GM12878 (cell line): ENCODE data around the gene SGIP1. TPM values are rescaled to one million over a fixed set of nuclear protein-coding genes. Genes with fewer than 3 reads are reported as not detected.

Experiments used
- ATAC-seq: fragments of 200-7000 bp; cut with Tn5 transposase; 3 replicates; pipeline ENCODE4 v1.9.1; 2020; ENCODE audit warnings: mild to moderate bottlenecking, moderate library complexity
- BruUV-seq: library from RNA; stranded (reverse); fragments of 400-500 nt; replicated peaks from 2 replicates; lab custom pipeline; 2021; lab: Mats Ljungman, UMichigan
- CTCF ChIA-PET: fragments of 300-600 bp; sonication (Branson Sonifier 250); formaldehyde crosslinking; extraction: SDS; loops from one replicate; lab custom pipeline; 2021; ENCODE audit warnings: inconsistent platforms; lab: Yijun Ruan, JAX
- POLR2A ChIA-PET: fragments of 350-600 bp; formaldehyde crosslinking; extraction: SDS; loops from one replicate; lab custom pipeline; 2021; ENCODE audit warnings: inconsistent platforms; lab: Charles Lee
- RAD21 ChIA-PET: fragments of 300-600 bp; sonication (Branson Sonifier 250); formaldehyde crosslinking; loops from one replicate; lab custom pipeline; 2023; ENCODE audit warnings: antibody characterized with exemption; ENCODE audit not compliant: unreplicated experiment; lab: Charles Lee
- SMC1A ChIA-PET: fragments of 300-600 bp; sonication (Branson Sonifier 250); formaldehyde crosslinking; loops from one replicate; lab custom pipeline; 2023; ENCODE audit not compliant: unreplicated experiment, uncharacterized antibody; lab: Charles Lee
- DNase-seq: peaks from one replicate; pipeline ENCODE4 v3.0.0-alpha.2; 2011; ENCODE audit warnings: low read depth, low spot score
- FAIRE-seq: peaks from 3 replicates; lab custom pipeline; 2011; peaks lifted over from hg19 to GRCh38; lab: Jason Lieb, UNC
- H2AFZ ChIP-seq: 2 replicates; pipeline ENCODE4 v1.6.0; 2011; ENCODE audit warnings: low read depth, low read length, control low read depth; ENCODE audit not compliant: control insufficient read depth
- H3K27ac ChIP-seq: 2 replicates; pipeline ENCODE4 v1.5.1; 2011; ENCODE audit warnings: control low read depth; ENCODE audit not compliant: control insufficient read depth, insufficient read depth
- H3K27me3 ChIP-seq, 2 experiments: replicated peaks in 1 of 2; 2 replicates each; pipeline versions ENCODE4 v1.6.0 to v1.6.1; 2011; ENCODE audit warnings: low read length in 1 of 2; ENCODE audit not compliant: control insufficient read depth in 2 of 2, insufficient read depth in 2 of 2
- H3K36me3 ChIP-seq, 2 experiments: 2 replicates each; pipeline ENCODE4 v1.5.1; 2011; ENCODE audit warnings: low read length in 1 of 2; ENCODE audit not compliant: control insufficient read depth in 2 of 2, insufficient read depth in 2 of 2
- H3K4me1 ChIP-seq: 2 replicates; pipeline ENCODE4 v1.6.1; 2011; ENCODE audit warnings: mild to moderate bottlenecking, low read length, moderate library complexity, mixed read lengths; ENCODE audit not compliant: control insufficient read depth, insufficient read depth
- H3K4me2 ChIP-seq: 2 replicates; pipeline ENCODE4 v1.6.0; 2011; ENCODE audit warnings: control low read depth; ENCODE audit not compliant: control insufficient read depth, insufficient read depth
- H3K4me3 ChIP-seq: fragments of 200-600 bp; sonication (generic); 2 replicates; pipeline ENCODE4 v1.5.1; 2016
- H3K79me2 ChIP-seq: 2 replicates; pipeline ENCODE4 v1.6.0; 2011; ENCODE audit warnings: low read length; ENCODE audit not compliant: control insufficient read depth, insufficient read depth
- H3K9ac ChIP-seq: 2 replicates; pipeline ENCODE4 v1.8.0; 2011; ENCODE audit warnings: low read length, control low read depth, mixed read lengths; ENCODE audit not compliant: control insufficient read depth, insufficient read depth
- H3K9me3 ChIP-seq: replicated peaks from 3 replicates; pipeline ENCODE4 v1.5.1; 2011; ENCODE audit warnings: mild to moderate bottlenecking, low read length; ENCODE audit not compliant: control insufficient read depth, insufficient read depth
- H4K20me1 ChIP-seq: 2 replicates; pipeline ENCODE4 v1.6.0; 2011; ENCODE audit not compliant: control insufficient read depth, insufficient read depth
- BCLAF1 ChIP-seq: fragments of 450-650 bp; IDR thresholded peaks from 2 replicates; pipeline ENCODE4 v1.6.1; 2017; ENCODE audit warnings: antibody characterized with exemption, mild to moderate bottlenecking, moderate library complexity
- MEF2A ChIP-seq: IDR thresholded peaks from 2 replicates; pipeline ENCODE4 v1.6.1; 2011; ENCODE audit warnings: low read depth, mild to moderate bottlenecking, low read length, moderate library complexity; ENCODE audit not compliant: insufficient read depth
- MXI1 ChIP-seq: fragments of 150-350 bp; IDR thresholded peaks from 2 replicates; pipeline ENCODE4 v1.6.1; 2011; ENCODE audit warnings: low read depth, mild to moderate bottlenecking, inconsistent platforms, low read length, improper control_type of control experiment
- MYC ChIP-seq: IDR thresholded peaks from 2 replicates; pipeline ENCODE4 v1.6.1; 2011; ENCODE audit warnings: mild to moderate bottlenecking, low read length, moderate library complexity, inconsistent platforms; ENCODE audit not compliant: insufficient read depth, insufficient replicate concordance, insufficient read length, severe bottlenecking
- SRF ChIP-seq, 2 experiments: IDR thresholded peaks; 2 replicates each; pipeline ENCODE4 v1.6.1; 2011; ENCODE audit warnings: low read depth in 2 of 2, low read length in 2 of 2, mild to moderate bottlenecking in 1 of 2, moderate library complexity in 1 of 2
- STAT3 ChIP-seq: IDR thresholded peaks from 2 replicates; pipeline ENCODE4 v1.6.1; 2011; ENCODE audit warnings: low read depth, low read length, improper control_type of control experiment
- ZBTB33 ChIP-seq: fragments of 450-650 bp; IDR thresholded peaks from 2 replicates; pipeline ENCODE4 v1.6.1; 2017; ENCODE audit warnings: mild to moderate bottlenecking
- ZNF622 ChIP-seq: fragments of 450-650 bp; IDR thresholded peaks from 2 replicates; pipeline ENCODE4 v1.6.1; 2017; ENCODE audit warnings: mild to moderate bottlenecking, inconsistent platforms
- WGBS: methylation state at CpG from one replicate; pipeline ENCODE4 v1.1.6; 2016; ENCODE audit warnings: low lambda C conversion rate; ENCODE audit not compliant: insufficient replicate concordance, insufficient coverage; ENCODE audit errors: missing lambda C conversion rate; 5-methylcytosine and 5-hydroxymethylcytosine counted together
- in situ Hi-C: fragments of 300-500 bp; cut with MboI; formaldehyde crosslinking; loops from 9 replicates; pipeline ENCODE4 v1.14.3; 2018; ENCODE audit warnings: mixed read lengths
- intact Hi-C: fragments of 100-400 bp; cut with micrococcal nuclease; formaldehyde crosslinking; loops from one replicate; pipeline ENCODE4 v1.14.2; 2022; ENCODE audit not compliant: unreplicated experiment
- polyA plus RNA-seq, 11 experiments: library from polyadenylated mRNA; depleted of rRNA in 4 of 11; unstranded in 6 of 11; stranded (reverse) in 5 of 11; fragments of >200 nt; fragmentation: Nextera tagmentation in 4 of 11; fragmentation: Illumina TruSeq in 1 of 11; extraction: Ambion mirVana in 4 of 11; extraction: Trizol in 1 of 11; gene quantifications; 1 replicate in 1 of 11; 2 replicates in 10 of 11; pipeline versions ENCODE4 v1.2.1 to v1.2.3, GENCODE V29; 2011 to 2016; ENCODE audit warnings: inconsistent platforms in 2 of 11, missing spikeins in 2 of 11, low read depth in 1 of 11
- total RNA-seq, 4 experiments: library from RNA; depleted of rRNA in 3 of 4; stranded (reverse); fragments of >200 nt in 3 of 4; fragmentation: Illumina TruSeq in 1 of 4; extraction: Trizol in 1 of 4; gene quantifications; 2 replicates each; pipeline versions ENCODE4 v1.2.1 to v1.2.3, GENCODE V29; 2013 to 2021

Gene SGIP1
- total and polyA plus RNA-seq, 10 of the 15 experiments (the other 5 are each of a cell fraction or from before 2014, with no cell fraction given) = 0.15 TPM; not detected in 9

- ChIA-PET SMC1A (interaction anchor here (1.8 kb wide), 1 partner anchor 10 kb away, joined by 5 read pairs; no protein-coding TSS in a partner anchor), POLR2A (no interaction called here), CTCF (interaction anchor here (0.9 to 1.4 kb wide), 2 partner anchors 120 to 132 kb away, joined by 3 to 4 read pairs; no protein-coding TSS in a partner anchor), RAD21 (no interaction called here)
- Histone ChIP-seq H3K4me3 (no peak overlapping the region), H3K79me2 (no peaks in the 10 kb centered on the region), H4K20me1 (no peaks in the 10 kb centered on the region), H2AFZ (no peak overlapping the region), H3K9me3 (no peaks in the 10 kb centered on the region), H3K36me3 (no peaks in the 10 kb centered on the region), H3K4me1 (no peaks in the 10 kb centered on the region), H3K4me2 (no peak overlapping the region), H3K9ac (no peak overlapping the region), H3K27ac (no peak overlapping the region), H3K27me3 (no peaks in the 10 kb centered on the region)
- no peak for FAIRE-seq
- intact Hi-C loops (loop anchor here (5.0 kb wide), 1 partner anchor 122 kb away; no protein-coding TSS in a partner anchor), in situ Hi-C loops (no loop called here)
- WGBS = 34% methylated on average over 10 of the region's 10 CpGs
- no peak for DNase-seq
- no TSS peak for BruUV-seq
- no peak for TF ChIP-seq MXI1
- TF ChIP-seq MEF2A = no peak
- no peak for TF ChIP-seq SRF (IDR thresholded peaks at IDR 0.05; ENCODE audit: low read depth in 2 of 2, low read length in 2 of 2)
- no peak for ATAC-seq
These were observed 71.6 kb downstream of the SGIP1 start for GRCh38 chr1:66605419-66605997.

- SMC1A ChIA-PET = interaction anchor here (1.8 kb wide), 1 partner anchor 11 kb away, joined by 5 read pairs; no protein-coding TSS in a partner anchor
- H3K36me3 ChIP-seq = no peaks in the 10 kb centered on the region
- intact Hi-C loops = loop anchor here (5.0 kb wide), 1 partner anchor 121 kb away; no protein-coding TSS in a partner anchor
These were observed 72.6 kb downstream of the SGIP1 start for GRCh38 chr1:66606362-66607065.

More at GRCh38 chr1:66606362-66607065, 72.6 kb downstream of the SGIP1 start:
- H3K4me3 ChIP-seq = no peak overlapping the region
- H3K79me2 ChIP-seq = no peaks in the 10 kb centered on the region
- POLR2A ChIA-PET = no interaction called here
- WGBS = 19% methylated on average over 3 of the region's 3 CpGs
- no peak for ATAC-seq
- H3K27ac ChIP-seq = no peak overlapping the region
- no peaks in the 10 kb centered on the region for H3K4me1 ChIP-seq
- no peak for FAIRE-seq
- TF ChIP-seq MYC = no peak
- TF ChIP-seq BCLAF1 = no peak
- TF ChIP-seq ZNF622 = no peak
- TF ChIP-seq STAT3 = no peak
- TF ChIP-seq ZBTB33 = no peak
- DNase-seq = no peak
- no peak overlapping the region for H3K9ac ChIP-seq
- H2AFZ ChIP-seq = no peak overlapping the region
- in situ Hi-C loops = no loop called here
- no peak overlapping the region for H3K4me2 ChIP-seq
- RAD21 ChIA-PET = no interaction called here
- H3K27me3 ChIP-seq = no peaks in the 10 kb centered on the region; a peak in 1 of 4 replicates
- H3K9me3 ChIP-seq = no peaks in the 10 kb centered on the region
- H4K20me1 ChIP-seq = no peaks in the 10 kb centered on the region
- BruUV-seq = no TSS peak
- CTCF ChIA-PET = interaction anchor here (0.9 to 1.4 kb wide), 3 partner anchors 10 to 131 kb away, joined by 3 to 4 read pairs (median 4); no protein-coding TSS in a partner anchor
